Neural cell (in vitro differentiated cells): ENCODE data around the gene SERTAD3. TPM values are rescaled to one million over a fixed set of nuclear protein-coding genes. Genes with fewer than 3 reads are reported as not detected.
"Not testable (repeated sequence)": the region's sequence is repeated elsewhere in the genome, so short reads cannot be mapped to it uniquely, and the experiment has no call there.

ENCODE experiments used
- H2AFZ ChIP-seq: fragments of 200-600, 300-800 bp; sonication (generic), shearing (Covaris generic); 2 replicates; pipeline ENCODE4 v1.6.0; 2014; ENCODE audit warnings: low read depth, mild to moderate bottlenecking, antibody characterized with exemption, low read length, moderate library complexity
- H3F3A ChIP-seq: fragments of 200-600 bp; shearing (Covaris generic); 2 replicates; pipeline ENCODE4 v1.6.1; 2016; ENCODE audit warnings: mild to moderate bottlenecking, moderate library complexity, mixed read lengths, antibody characterized with exemption, low read length; ENCODE audit not compliant: insufficient read depth, poor library complexity, severe bottlenecking
- H3K27ac ChIP-seq: fragments of 200-600, 300-800 bp; sonication (generic), shearing (Covaris generic); 2 replicates; pipeline ENCODE4 v1.5.1; 2014; ENCODE audit warnings: mild to moderate bottlenecking, low read length, moderate library complexity
- H3K27me3 ChIP-seq: fragments of 300-800, 200-600 bp; sonication (generic), shearing (Covaris generic); 2 replicates; pipeline ENCODE4 v1.6.0; 2014; ENCODE audit warnings: mild to moderate bottlenecking, low read depth, low read length, moderate library complexity; ENCODE audit not compliant: insufficient read depth
- H3K36me3 ChIP-seq: fragments of 300-800, 200-600 bp; sonication (generic), shearing (Covaris generic); 2 replicates; pipeline ENCODE4 v1.5.1; 2014; ENCODE audit warnings: mild to moderate bottlenecking, antibody characterized with exemption, low read length, moderate library complexity; ENCODE audit not compliant: insufficient read depth
- H3K4me2 ChIP-seq: fragments of 300-800, 200-600 bp; sonication (generic), shearing (Covaris generic); 2 replicates; pipeline ENCODE4 v1.6.0; 2014; ENCODE audit warnings: mild to moderate bottlenecking, low read length
- H3K4me3 ChIP-seq: fragments of 300-800, 200-600 bp; sonication (generic), shearing (Covaris generic); 2 replicates; pipeline ENCODE4 v1.5.1; 2014; ENCODE audit warnings: mild to moderate bottlenecking, low read length, moderate library complexity
- H3K79me2 ChIP-seq: fragments of 200-600 bp; shearing (Covaris generic); replicated peaks from 2 replicates; pipeline ENCODE4 v1.6.0; 2014; ENCODE audit warnings: mild to moderate bottlenecking, low read length, moderate library complexity; ENCODE audit not compliant: insufficient read depth
- H3K9ac ChIP-seq: fragments of 300-800, 200-600 bp; sonication (generic), shearing (Covaris generic); 2 replicates; pipeline ENCODE4 v1.6.1; 2016; ENCODE audit warnings: mild to moderate bottlenecking, low read length, mixed read lengths
- H3K9me2 ChIP-seq: fragments of 200-600 bp; shearing (Covaris generic); 2 replicates; pipeline ENCODE4 v1.6.1; 2016; ENCODE audit warnings: mild to moderate bottlenecking, low read length, mixed read lengths; ENCODE audit not compliant: insufficient read depth
- H3K9me3 ChIP-seq: fragments of 200-600, 300-800 bp; sonication (generic), shearing (Covaris generic); 2 replicates; pipeline ENCODE4 v1.6.1; 2016; ENCODE audit warnings: mild to moderate bottlenecking, mixed run types, low read length, moderate library complexity, mixed read lengths
- H4K20me1 ChIP-seq: fragments of 200-600 bp; shearing (Covaris generic); 2 replicates; pipeline ENCODE4 v1.6.1; 2016; ENCODE audit warnings: mild to moderate bottlenecking, mixed run types; ENCODE audit not compliant: insufficient read depth
- EP300 ChIP-seq: fragments of 450-650 bp; conservative IDR thresholded peaks from 2 replicates; pipeline ENCODE4 v1.6.1; 2014; ENCODE audit warnings: antibody characterized with exemption, mild to moderate bottlenecking, moderate library complexity; ENCODE audit not compliant: poor library complexity, severe bottlenecking
- EZH2 ChIP-seq: fragments of 200-600, 300-800 bp; shearing (Covaris generic), sonication (generic); IDR thresholded peaks from 2 replicates; pipeline ENCODE4 v1.6.1; 2014; ENCODE audit warnings: antibody characterized with exemption, low read length, borderline replicate concordance, mild to moderate bottlenecking; ENCODE audit not compliant: insufficient read depth, poor library complexity, severe bottlenecking
- MXI1 ChIP-seq: fragments of 450-650 bp; conservative IDR thresholded peaks from 2 replicates; pipeline ENCODE4 v1.6.1; 2014; ENCODE audit warnings: antibody characterized with exemption, mild to moderate bottlenecking; ENCODE audit not compliant: poor library complexity, severe bottlenecking
- POLR2AphosphoS5 ChIP-seq: IDR thresholded peaks from 2 replicates; pipeline ENCODE4 v1.6.1; 2012
- RAD21 ChIP-seq: fragments of 450-650 bp; conservative IDR thresholded peaks from 2 replicates; pipeline ENCODE4 v1.6.1; 2014; ENCODE audit warnings: antibody characterized with exemption, mild to moderate bottlenecking, moderate library complexity
- SMC3 ChIP-seq: fragments of 450-650 bp; conservative IDR thresholded peaks from 2 replicates; pipeline ENCODE4 v1.6.1; 2014; ENCODE audit warnings: antibody characterized with exemption, mild to moderate bottlenecking, moderate library complexity; ENCODE audit not compliant: poor library complexity
- TAF1 ChIP-seq: IDR thresholded peaks from 2 replicates; pipeline ENCODE4 v1.6.1; 2012; ENCODE audit warnings: low read depth
- polyA plus RNA-seq: library from polyadenylated mRNA; depleted of rRNA; stranded (reverse); fragments of >200 nt; gene quantifications from 2 replicates; pipeline ENCODE4 v1.2.3, GENCODE V29; 2014
- TF ChIP-seq, protein P1 (sequence below): IDR thresholded peaks from 2 replicates; pipeline ENCODE4 v1.6.1; 2012; ENCODE audit warnings: borderline replicate concordance
- TF ChIP-seq, protein P2 (sequence below): fragments of 450-650 bp; IDR thresholded peaks from 2 replicates; pipeline ENCODE4 v1.5.1; 2014; ENCODE audit warnings: antibody characterized with exemption, mild to moderate bottlenecking, moderate library complexity; ENCODE audit not compliant: poor library complexity, severe bottlenecking

The SERTAD3 gene
- polyA plus RNA-seq, 1 donor from 2014 or later = 7.6 TPM

DNA sequence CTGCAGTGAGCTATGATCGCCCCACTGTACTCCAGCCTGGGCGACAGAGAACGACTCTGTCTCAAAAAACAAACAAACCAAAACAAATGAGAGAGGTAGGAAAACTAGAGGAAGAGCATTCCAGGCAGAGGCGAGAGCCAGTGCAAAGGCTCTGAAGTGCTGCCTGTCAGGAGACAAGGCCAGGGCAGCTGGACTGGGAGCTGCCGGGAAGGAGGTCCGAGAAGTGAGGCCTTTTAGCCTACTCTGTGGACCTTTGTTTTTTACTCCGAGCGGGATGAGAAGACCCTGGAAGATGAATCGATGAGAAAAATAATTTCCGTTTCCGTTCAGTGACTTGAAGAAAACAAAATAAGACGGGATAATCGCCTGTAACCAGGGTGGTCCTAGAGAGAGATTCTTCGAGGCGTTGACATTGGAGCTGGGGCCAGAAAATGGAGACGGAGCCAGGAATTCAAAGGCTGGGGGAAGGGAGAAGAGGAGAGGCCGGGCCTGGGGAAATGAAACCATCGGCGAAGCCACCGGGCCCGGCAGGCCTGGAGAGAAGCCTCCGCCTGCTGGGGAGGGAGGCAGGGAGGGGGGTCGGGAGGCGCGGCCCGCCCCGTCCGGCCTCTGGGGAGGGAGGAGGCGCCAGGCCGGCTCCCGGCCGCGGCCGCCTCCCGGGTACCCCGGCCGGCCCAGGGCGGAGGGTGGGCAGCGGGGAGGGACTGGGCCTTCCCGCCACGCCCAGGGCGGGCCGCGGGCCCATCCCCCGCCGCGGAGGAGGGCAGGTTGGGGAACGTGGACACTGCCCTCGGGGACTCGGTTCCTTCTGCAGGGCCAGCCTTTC, 10.5 kb downstream of the SERTAD3 start:
- H3K9ac ChIP-seq = peak overlapping the region; percentile 37
- peak overlapping the region; percentile 46 for H2AFZ ChIP-seq
- no peaks in the 10 kb centered on the region for H3K79me2 ChIP-seq
- TF ChIP-seq EZH2 (no peak), POLR2AphosphoS5 (no peak), SMC3 (no peak), TAF1 (no peak), RAD21 (no peak), MXI1 (no peak), EP300 (no peak)
- TF ChIP-seq, protein P1, sequence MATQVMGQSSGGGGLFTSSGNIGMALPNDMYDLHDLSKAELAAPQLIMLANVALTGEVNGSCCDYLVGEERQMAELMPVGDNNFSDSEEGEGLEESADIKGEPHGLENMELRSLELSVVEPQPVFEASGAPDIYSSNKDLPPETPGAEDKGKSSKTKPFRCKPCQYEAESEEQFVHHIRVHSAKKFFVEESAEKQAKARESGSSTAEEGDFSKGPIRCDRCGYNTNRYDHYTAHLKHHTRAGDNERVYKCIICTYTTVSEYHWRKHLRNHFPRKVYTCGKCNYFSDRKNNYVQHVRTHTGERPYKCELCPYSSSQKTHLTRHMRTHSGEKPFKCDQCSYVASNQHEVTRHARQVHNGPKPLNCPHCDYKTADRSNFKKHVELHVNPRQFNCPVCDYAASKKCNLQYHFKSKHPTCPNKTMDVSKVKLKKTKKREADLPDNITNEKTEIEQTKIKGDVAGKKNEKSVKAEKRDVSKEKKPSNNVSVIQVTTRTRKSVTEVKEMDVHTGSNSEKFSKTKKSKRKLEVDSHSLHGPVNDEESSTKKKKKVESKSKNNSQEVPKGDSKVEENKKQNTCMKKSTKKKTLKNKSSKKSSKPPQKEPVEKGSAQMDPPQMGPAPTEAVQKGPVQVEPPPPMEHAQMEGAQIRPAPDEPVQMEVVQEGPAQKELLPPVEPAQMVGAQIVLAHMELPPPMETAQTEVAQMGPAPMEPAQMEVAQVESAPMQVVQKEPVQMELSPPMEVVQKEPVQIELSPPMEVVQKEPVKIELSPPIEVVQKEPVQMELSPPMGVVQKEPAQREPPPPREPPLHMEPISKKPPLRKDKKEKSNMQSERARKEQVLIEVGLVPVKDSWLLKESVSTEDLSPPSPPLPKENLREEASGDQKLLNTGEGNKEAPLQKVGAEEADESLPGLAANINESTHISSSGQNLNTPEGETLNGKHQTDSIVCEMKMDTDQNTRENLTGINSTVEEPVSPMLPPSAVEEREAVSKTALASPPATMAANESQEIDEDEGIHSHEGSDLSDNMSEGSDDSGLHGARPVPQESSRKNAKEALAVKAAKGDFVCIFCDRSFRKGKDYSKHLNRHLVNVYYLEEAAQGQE = no peak
- TF ChIP-seq, protein P2, sequence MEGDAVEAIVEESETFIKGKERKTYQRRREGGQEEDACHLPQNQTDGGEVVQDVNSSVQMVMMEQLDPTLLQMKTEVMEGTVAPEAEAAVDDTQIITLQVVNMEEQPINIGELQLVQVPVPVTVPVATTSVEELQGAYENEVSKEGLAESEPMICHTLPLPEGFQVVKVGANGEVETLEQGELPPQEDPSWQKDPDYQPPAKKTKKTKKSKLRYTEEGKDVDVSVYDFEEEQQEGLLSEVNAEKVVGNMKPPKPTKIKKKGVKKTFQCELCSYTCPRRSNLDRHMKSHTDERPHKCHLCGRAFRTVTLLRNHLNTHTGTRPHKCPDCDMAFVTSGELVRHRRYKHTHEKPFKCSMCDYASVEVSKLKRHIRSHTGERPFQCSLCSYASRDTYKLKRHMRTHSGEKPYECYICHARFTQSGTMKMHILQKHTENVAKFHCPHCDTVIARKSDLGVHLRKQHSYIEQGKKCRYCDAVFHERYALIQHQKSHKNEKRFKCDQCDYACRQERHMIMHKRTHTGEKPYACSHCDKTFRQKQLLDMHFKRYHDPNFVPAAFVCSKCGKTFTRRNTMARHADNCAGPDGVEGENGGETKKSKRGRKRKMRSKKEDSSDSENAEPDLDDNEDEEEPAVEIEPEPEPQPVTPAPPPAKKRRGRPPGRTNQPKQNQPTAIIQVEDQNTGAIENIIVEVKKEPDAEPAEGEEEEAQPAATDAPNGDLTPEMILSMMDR = no peak
- H3K27me3 ChIP-seq = no peaks in the 10 kb centered on the region
- H3K9me2 ChIP-seq = no peaks in the 10 kb centered on the region
- H3K36me3 ChIP-seq = no peaks in the 10 kb centered on the region
- H3K4me3 ChIP-seq = peak overlapping the region; percentile 33
- H3K9me3 ChIP-seq = no peaks in the 10 kb centered on the region
- no peaks in the 10 kb centered on the region for H3F3A ChIP-seq
- no peaks in the 10 kb centered on the region for H4K20me1 ChIP-seq
- H3K27ac ChIP-seq = peak overlapping the region; percentile 22
- no peak overlapping the region for H3K4me2 ChIP-seq

DNA sequence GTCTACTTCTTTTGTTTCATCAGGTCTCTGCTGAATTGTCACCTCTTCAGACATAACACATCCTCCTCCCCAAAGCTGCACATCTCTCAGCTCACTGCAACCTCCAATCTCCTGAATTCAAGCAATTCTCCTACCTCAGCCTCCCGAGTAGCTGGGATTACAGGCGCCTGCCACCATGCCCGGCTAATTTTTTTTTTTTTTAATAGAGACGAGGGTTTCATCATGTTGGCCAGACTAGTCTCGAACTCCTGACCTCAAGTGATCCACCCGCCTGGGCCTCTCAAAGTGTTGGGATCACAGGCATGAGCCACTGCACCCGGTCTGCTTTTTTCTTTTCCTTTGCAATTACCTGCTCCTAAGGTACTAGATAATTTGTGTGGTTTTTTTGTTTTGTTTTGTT, 11.4 kb downstream of the SERTAD3 start:
- not testable (repeated sequence) for H3K36me3 ChIP-seq, H3K4me2 ChIP-seq, H3K9ac ChIP-seq, H3K79me2 ChIP-seq, H3K27me3 ChIP-seq, H3K4me3 ChIP-seq, H2AFZ ChIP-seq, H3F3A ChIP-seq, H3K27ac ChIP-seq, H4K20me1 ChIP-seq, H3K9me2 ChIP-seq, H3K9me3 ChIP-seq
